Eye (tissue), 1 donor: ENCODE results near the gene POLE.
A peak's percentile ranks its signal among the peaks of the same experiment; 100 is the strongest.
"Not testable (repeated sequence)": the region's sequence is repeated elsewhere in the genome, so short reads cannot be mapped to it uniquely, and the experiment has no call there.

Source experiments
- DNase-seq: peaks from one replicate; pipeline ENCODE4 v3.0.0-alpha.2; 2015

The POLE gene

DNA sequence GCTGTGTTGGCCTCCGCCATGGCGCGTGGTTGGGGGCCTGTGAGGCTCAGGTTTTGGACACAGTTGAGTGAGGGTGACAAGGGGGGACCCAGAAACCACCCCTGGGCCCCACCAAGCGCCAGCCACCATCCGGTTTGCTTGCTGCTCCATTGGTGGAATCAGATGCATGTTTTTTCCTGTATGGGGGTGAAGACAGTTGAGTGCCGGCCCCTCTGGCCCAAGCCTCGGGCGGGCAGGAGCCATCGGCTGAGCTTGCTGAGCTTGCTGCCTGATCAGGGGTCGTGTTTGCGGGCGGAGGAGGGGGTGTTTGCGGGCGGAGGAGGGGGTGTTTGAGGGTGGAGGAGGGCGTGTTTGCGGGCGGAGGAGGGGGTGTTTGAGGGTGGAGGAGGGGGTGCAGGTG is 29.9 kb upstream of the POLE start:
- DNase-seq = no peak

DNA sequence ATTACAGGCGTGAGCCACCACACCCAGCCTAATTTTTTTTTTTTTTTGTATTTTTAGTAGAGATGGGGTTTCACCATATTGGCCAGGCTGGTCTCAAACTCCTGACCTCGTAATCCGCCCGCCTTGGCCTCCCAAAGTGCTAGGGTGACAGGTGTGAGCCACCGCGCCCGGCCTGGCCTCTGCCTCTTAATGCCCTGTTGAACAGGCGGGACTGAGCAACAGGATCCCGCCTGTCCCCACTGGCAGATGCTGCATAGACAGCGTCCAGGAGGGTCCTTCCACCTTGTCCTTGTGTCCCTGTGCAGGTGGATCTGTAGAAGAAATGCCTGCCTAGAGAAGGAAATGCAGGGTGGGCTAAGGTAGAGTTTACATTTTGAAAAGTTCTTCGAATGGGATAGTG is 29.2 kb upstream of the POLE start:
- DNase-seq = no peak

DNA sequence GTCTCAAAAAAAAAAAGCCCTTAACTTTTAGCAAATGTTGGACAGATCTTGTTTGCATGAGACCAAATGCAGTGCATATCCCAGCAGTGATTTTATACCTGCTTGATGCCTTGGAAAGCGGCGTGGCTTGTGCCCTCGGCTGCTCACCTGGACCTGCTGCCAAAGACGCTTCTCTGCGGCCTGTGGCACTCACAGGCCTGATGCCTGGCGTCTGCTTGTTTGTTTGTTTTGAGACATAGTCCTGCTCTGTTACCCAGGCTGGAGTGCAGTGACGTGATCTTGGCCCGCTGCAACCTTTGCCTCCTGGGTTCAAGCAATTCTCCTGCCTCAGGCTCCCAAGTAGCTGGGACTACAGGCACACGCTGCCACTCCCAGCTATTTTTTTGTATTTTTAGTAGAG is 28.7 kb upstream of the POLE start:
- no peak for DNase-seq

DNA sequence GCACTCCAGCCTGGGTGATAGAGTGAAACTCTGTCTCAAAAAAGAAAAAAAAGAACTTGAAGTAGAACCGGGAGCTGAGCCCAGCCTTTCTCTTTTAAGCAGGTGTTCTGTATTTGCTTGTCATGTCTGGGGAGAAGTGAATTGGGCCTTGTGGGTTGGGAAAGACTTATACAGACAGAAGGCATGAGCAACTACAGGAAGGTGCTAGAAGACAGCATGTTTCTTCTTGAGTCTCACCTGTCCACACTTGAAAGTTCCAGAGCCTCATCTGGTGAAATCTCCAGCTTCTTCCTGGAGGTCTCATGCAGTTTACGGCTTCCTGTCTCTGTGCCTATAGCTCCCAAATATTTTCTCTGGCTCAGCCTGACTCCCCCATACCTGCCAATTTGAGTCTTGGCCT is 26.0 kb upstream of the POLE start:
- no peak for DNase-seq

DNA sequence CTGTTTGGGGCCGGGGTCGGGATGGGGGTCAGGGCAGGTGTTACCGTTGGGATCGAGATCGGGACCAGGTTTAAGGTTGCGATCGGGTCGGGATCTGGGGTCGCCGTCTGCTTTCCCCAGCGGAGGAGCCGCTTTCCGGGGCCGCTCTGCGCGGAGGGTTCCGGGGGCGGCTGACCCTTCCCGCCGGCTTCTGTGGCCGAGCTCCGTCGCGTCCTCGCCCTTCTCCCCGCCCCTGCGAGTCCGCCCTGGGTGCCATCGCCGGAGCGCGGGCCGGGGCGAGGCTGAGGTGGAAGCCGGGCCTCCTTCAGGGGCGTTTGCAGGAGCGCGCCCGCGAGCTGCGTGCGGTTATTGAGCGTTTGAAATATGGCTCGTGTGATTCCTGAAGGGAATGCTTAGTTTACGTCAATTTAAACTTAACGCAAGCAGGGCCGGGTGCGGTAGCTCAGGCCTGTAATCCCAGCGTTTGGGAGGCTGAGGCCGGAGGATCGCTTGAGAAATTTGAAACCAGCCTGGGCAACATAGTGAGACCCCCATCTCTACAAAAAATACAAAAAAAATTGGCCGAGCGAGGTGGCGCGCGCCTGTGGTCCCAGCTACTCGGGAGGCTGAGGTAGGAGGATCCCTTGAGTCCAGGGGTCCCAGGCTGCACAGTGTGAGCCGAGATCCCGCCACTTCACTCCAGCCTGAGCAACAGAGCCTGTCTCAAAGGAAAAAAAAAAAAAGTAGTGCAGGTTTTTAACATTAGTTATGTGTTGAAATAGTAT is 24.1 kb upstream of the POLE start:
- DNase-seq = peak; percentile 26

DNA sequence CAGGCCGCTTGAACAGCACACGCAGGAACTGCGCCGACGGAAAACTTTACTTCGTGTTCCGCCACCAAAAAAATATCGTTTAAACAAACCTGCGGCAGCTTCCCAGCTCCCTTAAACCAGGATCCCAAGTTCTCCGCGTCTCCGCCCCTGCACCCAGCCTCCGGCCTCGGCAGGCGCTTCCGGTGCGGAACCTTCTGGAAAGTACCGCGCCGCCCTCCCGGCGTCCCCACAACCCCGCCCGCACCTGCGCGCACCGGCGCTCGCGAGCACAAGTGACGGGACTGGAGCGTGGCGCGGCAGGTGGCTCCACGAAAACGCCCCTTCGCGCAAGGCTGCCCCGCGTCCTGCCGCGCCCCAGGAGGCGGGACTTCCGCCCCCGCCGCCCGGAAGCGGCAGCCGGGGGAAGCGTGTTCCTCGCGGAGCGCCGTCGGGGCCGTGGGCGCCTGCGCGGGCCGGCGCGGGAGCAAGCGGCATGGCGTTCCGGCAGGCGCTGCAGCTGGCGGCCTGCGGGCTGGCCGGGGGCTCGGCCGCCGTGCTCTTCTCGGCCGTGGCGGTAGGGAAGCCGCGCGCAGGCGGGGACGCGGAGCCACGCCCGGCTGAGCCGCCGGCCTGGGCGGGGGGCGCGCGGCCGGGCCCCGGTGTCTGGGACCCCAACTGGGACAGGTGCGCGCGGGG is 23.4 kb upstream of the POLE start, which contains the start of gene PGAM5:
Gene PGAM5, plus strand, starts transcription at position 438 of the 675 bp plus-strand sequence. Its CDS starts 35 bp downstream, at position 473.
- peak; percentile 93 for DNase-seq

DNA sequence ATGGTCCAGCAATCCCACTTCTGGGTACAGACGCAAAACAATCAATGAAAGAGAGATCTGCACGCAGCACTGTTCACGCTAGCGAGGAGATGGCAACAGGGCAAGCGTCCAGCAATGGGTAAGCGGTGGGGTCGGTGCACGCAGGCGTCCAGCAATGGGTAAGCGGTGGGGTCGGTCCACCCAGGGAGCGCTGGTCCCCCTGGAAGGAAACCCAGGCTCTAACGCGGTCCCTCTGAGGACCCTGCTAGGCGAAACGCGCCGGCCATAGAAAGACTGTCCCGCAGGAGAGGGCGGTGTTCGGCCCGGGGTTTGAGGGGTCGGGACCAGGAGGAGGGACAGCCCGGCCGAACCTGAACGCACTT is 22.9 kb upstream of the POLE start:
- DNase-seq = no peak

DNA sequence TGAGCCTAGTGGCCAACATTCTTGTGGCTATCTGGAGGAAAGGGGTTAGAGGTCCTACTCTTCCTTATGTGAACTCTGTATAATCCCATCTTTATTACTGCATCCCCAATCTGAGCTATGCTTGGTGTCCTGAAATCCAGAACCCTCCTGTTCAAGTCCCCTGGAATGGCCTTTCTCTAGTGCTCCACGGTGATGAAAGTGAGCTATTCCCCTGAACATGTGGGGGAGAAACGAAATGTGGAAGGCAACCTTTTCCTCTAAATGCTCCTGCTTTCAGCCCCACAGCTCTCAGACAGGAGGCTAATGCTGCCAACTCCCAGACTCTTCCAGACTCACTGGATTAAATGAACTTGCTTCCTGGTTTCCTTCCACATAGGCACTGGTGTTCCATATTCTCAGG is 21.0 kb upstream of the POLE start:
- no peak for DNase-seq

DNA sequence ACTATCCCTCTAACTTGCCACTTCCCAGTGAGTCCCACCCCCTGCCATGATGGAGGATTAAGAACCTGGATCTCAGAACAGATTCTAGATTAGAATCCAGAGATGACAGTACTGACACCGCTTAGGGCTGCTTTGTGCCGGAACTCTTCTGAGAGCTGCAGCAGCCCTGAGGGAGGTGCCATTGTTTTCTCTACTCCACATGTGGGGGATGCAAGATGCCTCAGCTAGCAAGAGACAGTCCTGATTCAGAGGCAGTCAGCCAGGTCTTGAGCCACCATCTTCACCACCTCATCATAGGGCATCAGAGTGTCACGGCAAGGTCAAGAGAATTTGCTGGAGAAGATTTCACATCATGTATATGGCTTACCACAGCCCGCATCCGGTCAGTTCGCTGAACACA is 20.1 kb upstream of the POLE start:
- DNase-seq = no peak

DNA sequence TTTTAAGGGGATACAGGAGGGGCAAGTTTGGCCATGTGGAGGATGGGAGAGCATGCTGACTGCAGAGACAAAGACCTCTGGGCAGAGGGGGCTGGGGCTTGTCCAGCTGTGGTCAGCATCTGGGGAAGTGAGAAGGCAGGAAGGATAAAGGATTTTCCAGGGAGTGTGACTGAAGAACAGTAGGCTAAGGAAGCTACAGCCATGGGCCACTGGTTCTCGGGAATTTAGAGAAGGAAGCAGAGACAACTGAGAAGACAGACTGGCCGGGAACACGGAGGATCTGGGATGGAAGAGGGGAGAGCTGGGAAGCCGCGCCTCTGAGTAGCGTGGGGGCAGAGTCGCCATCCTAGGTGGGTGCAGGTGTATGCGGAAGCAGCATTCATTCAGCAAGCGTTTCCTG is 16.5 kb upstream of the POLE start:
- no peak for DNase-seq

DNA sequence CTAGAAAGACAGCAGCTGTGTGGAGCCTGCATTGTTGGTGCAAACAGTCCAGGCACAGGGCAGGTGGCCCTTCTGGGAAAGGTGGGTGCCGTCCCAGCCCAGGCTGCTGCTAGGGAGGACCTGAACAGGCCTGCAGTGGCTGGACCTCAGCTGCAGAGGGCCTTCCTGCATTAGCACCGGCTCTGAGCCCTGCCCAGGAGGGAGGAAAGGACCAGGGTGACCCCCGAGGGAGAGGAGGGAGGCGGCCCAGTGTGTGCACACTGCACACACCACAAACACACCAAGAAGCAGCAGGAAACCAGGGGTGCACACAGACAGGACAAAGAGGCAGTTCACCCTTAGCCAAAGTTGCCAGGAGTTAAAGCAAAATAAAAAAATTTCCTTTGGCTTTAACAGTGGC is 15.5 kb upstream of the POLE start:
- DNase-seq = no peak

DNA sequence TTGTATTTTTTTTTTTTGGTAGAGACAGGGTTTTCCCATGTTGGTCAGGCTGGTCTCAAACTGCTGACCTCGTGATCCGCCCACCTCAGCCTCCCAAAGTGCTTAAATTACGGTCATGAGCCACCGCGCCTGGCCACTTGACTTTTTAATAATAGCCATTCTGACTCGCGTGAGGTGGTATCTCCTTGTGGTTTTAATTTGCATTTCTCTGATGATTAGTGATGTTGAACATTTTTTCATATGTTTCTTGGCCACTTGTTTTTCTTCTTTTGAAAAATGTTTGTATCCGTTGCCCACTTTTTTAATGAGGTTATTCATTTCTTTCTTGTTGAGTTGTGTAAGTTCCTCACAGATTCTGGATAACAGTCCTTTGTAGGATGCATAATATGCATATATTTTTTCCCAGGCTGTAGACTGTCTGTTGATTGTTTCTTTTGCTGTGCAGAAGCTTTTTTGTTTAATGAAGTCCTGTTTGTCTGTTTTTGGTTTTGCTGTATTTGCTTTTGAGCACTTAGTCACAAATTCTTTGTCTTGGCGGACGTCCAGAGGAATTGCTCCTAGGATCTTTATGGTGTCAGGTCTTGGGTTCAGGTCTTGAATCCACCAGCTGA is 13.2 kb upstream of the POLE start:
- no peak for DNase-seq

DNA sequence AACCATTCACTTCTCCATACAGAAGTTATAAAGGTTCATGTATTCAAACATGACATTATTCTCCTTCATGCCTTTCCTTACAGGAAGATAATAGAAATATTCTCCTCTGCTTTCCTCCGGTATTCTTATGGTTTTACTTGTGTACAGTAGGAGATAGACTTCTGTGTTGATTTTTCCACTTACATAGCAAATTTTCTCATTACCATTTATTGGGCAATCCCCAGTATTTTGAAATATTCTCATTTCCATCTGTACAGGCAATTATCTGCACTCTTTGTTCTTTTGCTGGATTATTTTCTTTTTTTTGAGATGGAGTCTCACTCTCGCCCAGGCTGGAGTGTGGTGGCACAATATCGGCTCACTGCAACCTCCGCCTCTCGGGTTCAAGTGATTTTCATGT is 11.2 kb upstream of the POLE start:
- DNase-seq = no peak

DNA sequence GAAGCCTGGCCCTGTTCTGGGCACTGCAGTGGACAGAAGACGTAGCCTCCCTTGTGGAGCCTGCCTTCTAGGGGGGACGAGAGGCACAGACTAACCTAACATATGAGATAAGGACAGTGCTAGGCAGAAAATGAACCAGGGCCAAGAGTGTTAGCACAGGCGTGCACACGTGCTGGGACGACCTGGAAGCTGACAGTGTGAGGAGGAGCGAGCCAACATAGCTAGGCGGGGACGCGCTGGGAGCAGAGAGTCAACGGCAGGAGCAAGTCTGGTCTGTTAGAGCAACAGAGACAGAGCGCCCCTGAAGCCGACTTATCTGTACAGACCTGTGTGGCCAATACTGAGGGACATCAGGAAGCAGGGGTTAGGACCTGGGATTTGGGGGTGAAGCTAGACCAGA is 8.3 kb upstream of the POLE start:
- no peak for DNase-seq

DNA sequence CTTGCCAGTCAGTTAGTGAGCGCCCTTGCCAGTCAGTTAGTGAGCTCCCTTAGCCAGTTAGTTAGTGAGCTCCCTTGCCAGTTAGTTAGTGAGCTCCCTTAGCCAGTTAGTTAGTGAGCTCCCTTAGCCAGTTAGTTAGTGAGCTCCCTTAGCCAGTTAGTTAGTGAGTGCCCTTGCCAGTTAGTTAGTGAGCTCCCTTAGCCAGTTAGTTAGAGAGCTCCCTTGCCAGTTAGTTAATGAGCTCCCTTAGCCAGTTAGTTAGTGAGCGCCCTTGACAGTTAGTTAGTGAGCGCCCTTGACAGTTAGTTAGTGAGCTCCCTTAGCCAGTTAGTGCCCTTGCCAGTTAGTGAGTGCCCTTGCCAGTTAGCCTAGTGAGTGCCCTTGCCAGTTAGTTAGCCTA is 7.7 kb upstream of the POLE start:
- DNase-seq = not testable (repeated sequence)

DNA sequence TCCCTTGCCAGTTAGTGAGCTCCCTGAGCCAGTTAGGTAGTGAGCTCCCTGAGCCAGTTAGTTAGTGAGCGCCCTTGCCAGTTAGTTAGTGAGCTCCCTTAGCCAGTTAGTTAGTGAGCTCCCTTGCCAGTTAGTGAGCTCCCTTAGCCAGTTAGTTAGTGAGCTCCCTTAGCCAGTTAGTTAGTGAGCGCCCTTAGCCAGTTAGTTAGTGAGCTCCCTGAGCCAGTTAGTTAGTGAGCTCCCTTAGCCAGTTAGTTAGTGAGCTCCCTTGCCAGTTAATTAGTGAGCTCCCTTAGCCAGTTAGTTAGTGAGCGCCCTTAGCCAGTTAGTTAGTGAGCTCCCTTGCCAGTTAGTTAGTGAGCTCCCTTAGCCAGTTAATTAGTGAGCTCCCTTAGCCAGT is 4.9 kb upstream of the POLE start:
- DNase-seq = not testable (repeated sequence)

DNA sequence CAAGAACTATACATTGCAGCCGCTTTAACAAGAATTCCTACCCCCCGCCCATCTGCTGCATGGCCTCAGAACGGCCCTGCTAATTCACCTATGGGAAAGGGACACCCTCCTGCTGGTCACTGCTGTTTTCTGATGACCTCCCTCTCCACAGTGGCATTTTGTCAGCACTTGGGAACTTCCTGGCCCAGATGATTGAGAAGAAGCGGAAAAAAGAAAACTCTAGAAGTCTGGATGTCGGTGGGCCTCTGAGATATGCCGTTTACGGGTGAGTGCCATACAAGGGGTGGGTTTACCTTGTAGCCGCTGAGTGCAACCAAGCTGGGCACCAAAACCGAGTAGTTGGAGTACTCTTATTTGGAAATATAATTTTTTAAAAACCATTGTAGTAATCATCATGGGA is 3.0 kb upstream of the POLE start:
- no peak for DNase-seq

DNA sequence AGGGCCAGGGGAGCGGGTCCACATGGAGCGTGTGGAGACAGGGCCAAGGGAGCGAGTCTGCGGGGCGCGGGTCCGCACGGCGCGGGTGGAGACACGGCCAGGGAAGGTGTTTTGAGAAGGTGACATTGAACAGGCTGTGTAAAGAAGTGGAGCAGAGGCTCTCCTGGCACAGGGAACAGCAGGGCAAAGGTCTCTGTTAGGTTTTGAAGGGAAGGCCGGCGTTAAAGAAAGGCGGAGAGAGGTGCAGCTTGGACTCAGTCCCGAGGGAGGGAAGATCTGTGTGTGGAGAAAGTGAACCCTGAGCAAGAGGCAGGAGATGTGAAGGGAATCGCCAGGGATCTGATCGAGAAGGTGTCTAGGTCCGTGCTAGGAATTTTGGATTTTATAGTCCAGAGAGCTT is 2.1 kb upstream of the POLE start:
- DNase-seq = no peak

DNA sequence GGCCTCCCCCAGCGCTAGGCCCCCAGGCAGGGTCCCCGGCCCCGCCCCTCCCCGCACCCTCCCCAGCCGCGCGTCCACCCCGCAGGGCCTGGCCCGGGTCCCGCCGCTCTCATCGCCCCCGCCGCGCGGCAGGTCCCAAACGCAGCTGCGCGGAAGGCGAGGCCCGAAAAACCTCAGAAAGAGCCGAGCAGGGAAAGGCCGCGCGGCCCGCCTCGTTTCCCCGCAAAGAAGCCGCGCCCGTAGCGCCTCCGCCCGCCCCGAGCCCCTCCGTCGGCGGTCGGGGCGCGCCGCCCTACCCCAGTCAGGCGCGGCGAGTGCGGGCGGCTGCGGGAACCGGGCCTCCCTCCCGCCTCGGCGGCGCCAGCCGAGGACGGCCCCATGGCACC is 324 bp downstream of the POLE start:
- no peak for DNase-seq

DNA sequence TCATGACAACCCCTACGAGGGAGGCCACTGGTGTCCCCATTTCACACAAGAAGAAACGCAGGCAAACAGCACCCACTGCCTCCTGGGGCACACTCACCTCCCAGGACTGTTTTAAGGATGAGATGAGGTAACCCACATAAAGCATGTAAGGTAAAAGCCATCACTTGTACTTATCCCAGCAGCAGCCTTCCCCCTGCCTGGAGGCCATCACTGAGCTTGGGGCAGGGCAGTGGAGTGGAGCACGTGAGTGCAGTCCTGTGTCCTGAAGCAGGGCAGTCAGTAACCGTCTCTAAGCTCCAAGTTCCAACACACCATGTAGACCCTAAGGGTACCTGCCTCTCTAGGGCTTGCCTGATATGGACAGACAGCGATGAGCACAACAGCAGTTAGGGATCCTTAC is 1.7 kb downstream of the POLE start:
- no peak for DNase-seq

DNA sequence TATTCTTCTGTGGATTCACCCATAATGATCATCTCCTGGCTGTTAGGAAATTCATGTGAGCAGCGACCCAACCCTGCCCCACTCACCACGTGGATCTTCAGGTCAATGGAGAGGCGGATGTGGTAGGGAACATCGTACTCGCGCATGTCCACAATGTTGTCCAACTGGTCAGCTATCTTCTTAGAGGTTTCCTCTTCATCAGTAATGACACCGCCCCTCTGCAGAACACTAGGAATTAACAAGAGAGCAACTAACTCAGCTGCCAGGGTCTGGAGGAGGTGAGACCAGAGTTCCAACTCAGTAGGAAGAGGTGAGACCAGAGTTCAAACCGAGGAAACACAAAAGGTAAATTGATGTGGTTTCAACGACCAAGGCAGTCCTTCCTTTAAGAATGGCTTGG is 9.7 kb downstream of the POLE start:
- no peak for DNase-seq

DNA sequence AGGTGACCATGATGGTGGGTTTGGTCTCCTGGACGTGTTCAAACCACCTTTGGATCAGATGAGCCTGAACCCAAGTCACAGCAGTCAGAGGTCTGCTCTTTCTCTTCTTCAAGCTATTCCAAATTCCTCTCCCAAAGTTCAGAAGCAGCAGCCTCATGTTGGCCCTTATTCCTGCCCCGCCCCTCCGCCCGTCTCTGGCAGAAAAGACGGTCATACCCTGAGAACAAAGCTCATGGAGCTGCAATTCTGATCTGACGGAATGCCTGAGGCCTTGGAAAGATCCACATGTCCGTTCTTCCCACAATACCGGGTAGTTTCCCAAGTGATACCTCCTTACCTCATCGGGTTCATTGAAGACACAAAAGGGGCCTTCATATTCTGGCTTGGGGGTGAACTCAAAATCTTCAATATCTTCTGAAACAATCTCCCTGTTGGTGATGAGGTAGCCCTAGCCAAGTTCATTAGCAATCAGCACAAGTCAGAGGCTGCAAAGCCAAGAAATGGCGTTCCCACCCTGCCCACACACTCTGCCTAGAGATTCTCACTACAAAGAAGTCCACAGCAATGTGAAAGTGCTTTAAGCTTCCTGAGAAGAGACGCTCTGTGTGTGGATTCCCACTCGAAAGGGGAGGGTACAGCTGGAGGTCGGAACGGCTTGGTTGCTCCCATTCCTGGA is 11.2 kb downstream of the POLE start:
- no peak for DNase-seq

DNA sequence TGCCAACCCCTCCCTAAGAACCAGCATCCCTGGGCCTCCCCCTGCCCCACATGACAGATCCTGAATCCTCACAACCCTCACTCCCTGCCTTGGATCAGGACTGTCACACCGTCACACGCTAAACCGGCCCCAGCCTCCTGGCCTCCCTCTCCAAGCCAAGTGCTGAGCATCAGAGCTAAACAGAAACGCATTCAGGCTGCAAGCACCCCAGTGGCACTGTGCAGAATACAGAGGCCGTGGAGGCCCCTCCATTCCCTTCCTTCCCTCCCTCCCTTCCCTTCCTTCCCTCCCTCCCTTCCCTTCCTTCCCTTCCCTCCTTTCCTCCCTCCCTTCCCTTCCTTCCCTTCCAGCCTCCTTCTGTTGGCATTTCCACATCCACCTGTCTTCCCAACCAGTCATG is 12.6 kb downstream of the POLE start:
- DNase-seq = no peak
